Measurements from ENCODE around the gene BACH2. TPM values are rescaled to one million over a fixed set of nuclear protein-coding genes. Genes with fewer than 3 reads are reported as not detected.

BACH2 gene
- 3.3 TPM for total RNA-seq (2021; ENCODE audit: unreplicated experiment)
- polyA plus RNA-seq (2012) = 0.95 and 0.98 TPM in 2 replicates
- Bru-seq, nascent RNA = percentile 54 among the genes with signal in this experiment
- BruChase-seq, experiment 1, labeled RNA remaining after a 6-hour chase = percentile 26 among the genes with signal in this experiment
- percentile 36 among the genes with signal in this experiment for BruChase-seq, experiment 2, labeled RNA remaining after a 2-hour chase
- long read RNA-seq, partial matches to known transcripts = 0 of 2 reads
- long read RNA-seq, other reads (novel, unspliced or antisense) = 2 of 2 reads

- Histone ChIP-seq H3K36me3 (ENCODE audit: control insufficient read depth in 1 of 2, insufficient read depth in 2 of 2, low read length in 2 of 2) (no peaks in the 10 kb centered on the region), H3K9me2 (ENCODE audit: insufficient read depth) (no peaks in the 10 kb centered on the region), H3K27ac (ENCODE audit: low read depth, low read length) (peak within 1 kb of the TSS; percentile 9; the same call in 1 of the 2 replicates), H3K9me3 (ENCODE audit: control insufficient read depth in 1 of 2, insufficient read depth in 1 of 2, low read depth in 1 of 2, low read length in 2 of 2) (no peaks in the 10 kb centered on the region), H3K4me2 (ENCODE audit: low read length) (peak within 1 kb of the TSS; percentile 80), H3K4me3 (replicated peaks in 1 of 2; ENCODE audit: low read depth in 1 of 2, low read length in 2 of 2) (peak within 1 kb of the TSS; percentile 53 to 62), H3K27me3 (ENCODE audit: insufficient read depth, low read length) (no peaks in the 10 kb centered on the region), H3K9ac (ENCODE audit: low read length) (peak within 1 kb of the TSS; percentile 58), H3K79me2 (ENCODE audit: insufficient read depth, low read length) (no peaks in the 10 kb centered on the region), H2AFZ (ENCODE audit: low read depth, low read length, poor library complexity, severe bottlenecking) (no peak within 1 kb of the TSS), H4K20me1 (ENCODE audit: insufficient read depth) (no peaks in the 10 kb centered on the region), H3K4me1 (ENCODE audit: control insufficient read depth in 1 of 2, insufficient read depth in 2 of 2, low read length in 2 of 2) (peaks cover 0 to 13% of the 10 kb centered on the region in 2 experiments; a peak in 2 of 4 replicates)
- TF ChIP-seq POLR2AphosphoS5 (IDR thresholded peaks at IDR 0.05; ENCODE audit: low read depth, low read length) (peak; percentile 58), FOSL1 (IDR thresholded peaks at IDR 0.05; ENCODE audit: low read depth) (no peak), EGR1 (IDR thresholded peaks at IDR 0.05; ENCODE audit: low read depth) (peak; percentile 83), ATF3 (IDR thresholded peaks at IDR 0.05) (peak; percentile 57; the same call in 1 of the 2 replicates), EZH2phosphoT487 (IDR thresholded peaks at IDR 0.05; ENCODE audit: borderline replicate concordance) (no peak), YY1 (IDR thresholded peaks at IDR 0.05; ENCODE audit: extremely low read depth, insufficient replicate concordance, low read depth, low read length) (no peak)
- TF ChIP-seq, protein P1, sequence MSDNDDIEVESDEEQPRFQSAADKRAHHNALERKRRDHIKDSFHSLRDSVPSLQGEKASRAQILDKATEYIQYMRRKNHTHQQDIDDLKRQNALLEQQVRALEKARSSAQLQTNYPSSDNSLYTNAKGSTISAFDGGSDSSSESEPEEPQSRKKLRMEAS (IDR thresholded peaks at IDR 0.05) = peak; percentile 42; the same call in 1 of the 2 replicates
- TF ChIP-seq, protein P2, sequence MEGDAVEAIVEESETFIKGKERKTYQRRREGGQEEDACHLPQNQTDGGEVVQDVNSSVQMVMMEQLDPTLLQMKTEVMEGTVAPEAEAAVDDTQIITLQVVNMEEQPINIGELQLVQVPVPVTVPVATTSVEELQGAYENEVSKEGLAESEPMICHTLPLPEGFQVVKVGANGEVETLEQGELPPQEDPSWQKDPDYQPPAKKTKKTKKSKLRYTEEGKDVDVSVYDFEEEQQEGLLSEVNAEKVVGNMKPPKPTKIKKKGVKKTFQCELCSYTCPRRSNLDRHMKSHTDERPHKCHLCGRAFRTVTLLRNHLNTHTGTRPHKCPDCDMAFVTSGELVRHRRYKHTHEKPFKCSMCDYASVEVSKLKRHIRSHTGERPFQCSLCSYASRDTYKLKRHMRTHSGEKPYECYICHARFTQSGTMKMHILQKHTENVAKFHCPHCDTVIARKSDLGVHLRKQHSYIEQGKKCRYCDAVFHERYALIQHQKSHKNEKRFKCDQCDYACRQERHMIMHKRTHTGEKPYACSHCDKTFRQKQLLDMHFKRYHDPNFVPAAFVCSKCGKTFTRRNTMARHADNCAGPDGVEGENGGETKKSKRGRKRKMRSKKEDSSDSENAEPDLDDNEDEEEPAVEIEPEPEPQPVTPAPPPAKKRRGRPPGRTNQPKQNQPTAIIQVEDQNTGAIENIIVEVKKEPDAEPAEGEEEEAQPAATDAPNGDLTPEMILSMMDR (IDR thresholded peaks at IDR 0.05 in 2 of 3, conservative IDR thresholded peaks at IDR 0.05 in 1 of 3; ENCODE audit: borderline replicate concordance in 1 of 3, insufficient read depth in 1 of 3, low read depth in 2 of 3, low read length in 2 of 3) = 0 out of 6 replicates have a peak, but pooled peaks of 1 of the 3 experiments have one; percentile 2
- ChIA-PET RAD21 (ENCODE audit: low non-redundant PET in 1 of 2, low total read pairs in 2 of 2, uncharacterized antibody in 2 of 2, unreplicated experiment in 2 of 2) (no interaction called here), CTCF (interaction anchor here (1.8 kb wide), 1 partner anchor 356 kb away, joined by 6 read pairs; no protein-coding TSS in a partner anchor), POLR2A (no interaction called here)
- intact Hi-C loops (cut with micrococcal nuclease) = no loop called here
- DNase-seq (ENCODE audit: low read depth, low spot score) = peak; percentile 68
- BruUV-seq (replicated peaks) = no TSS peak
- ATAC-seq = peak; percentile 90
These were observed at the start of gene BACH2 for GRCh38 chr6:90296341-90297114. Gene BACH2 (minus strand): TSS chr6:90296843. CDS start chr6:90008844, 287,999 bp downstream.

All from HCT116 (cell line).